Loucy (cell line): ENCODE data around the gene HOXC13.

ENCODE experiments used
- EZH2phosphoT487 ChIP-seq: fragments of 200-600 bp; IDR thresholded peaks from 2 replicates; pipeline ENCODE4 v1.6.1; 2018; ENCODE audit warnings: antibody characterized with exemption, mild to moderate bottlenecking, moderate library complexity, borderline replicate concordance
- TF ChIP-seq, protein P1 (sequence below): fragments of 200-600 bp; sonication (generic); conservative IDR thresholded peaks from 2 replicates; pipeline ENCODE4 v1.5.1; 2014; ENCODE audit warnings: mild to moderate bottlenecking, antibody characterized with exemption, low read length

GRCh38 chr12:53944209-53944608, 5.6 kb downstream of the HOXC13 start:
- TF ChIP-seq, protein P1, sequence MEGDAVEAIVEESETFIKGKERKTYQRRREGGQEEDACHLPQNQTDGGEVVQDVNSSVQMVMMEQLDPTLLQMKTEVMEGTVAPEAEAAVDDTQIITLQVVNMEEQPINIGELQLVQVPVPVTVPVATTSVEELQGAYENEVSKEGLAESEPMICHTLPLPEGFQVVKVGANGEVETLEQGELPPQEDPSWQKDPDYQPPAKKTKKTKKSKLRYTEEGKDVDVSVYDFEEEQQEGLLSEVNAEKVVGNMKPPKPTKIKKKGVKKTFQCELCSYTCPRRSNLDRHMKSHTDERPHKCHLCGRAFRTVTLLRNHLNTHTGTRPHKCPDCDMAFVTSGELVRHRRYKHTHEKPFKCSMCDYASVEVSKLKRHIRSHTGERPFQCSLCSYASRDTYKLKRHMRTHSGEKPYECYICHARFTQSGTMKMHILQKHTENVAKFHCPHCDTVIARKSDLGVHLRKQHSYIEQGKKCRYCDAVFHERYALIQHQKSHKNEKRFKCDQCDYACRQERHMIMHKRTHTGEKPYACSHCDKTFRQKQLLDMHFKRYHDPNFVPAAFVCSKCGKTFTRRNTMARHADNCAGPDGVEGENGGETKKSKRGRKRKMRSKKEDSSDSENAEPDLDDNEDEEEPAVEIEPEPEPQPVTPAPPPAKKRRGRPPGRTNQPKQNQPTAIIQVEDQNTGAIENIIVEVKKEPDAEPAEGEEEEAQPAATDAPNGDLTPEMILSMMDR, result no peak
- TF ChIP-seq EZH2phosphoT487, result no peak
